Activated CD8-positive, alpha-beta memory T cell treated with anti-CD3 and anti-CD28 coated beads for 48 hours (primary cell): Measurements from ENCODE around the gene EXOC8.

Experiments used
- DNase-seq, 3 experiments: peaks; one replicate each; pipeline ENCODE4 v3.0.0-alpha.2; 2020; ENCODE audit warnings: low read depth in 2 of 3, low spot score in 2 of 3

EXOC8 gene

DNA sequence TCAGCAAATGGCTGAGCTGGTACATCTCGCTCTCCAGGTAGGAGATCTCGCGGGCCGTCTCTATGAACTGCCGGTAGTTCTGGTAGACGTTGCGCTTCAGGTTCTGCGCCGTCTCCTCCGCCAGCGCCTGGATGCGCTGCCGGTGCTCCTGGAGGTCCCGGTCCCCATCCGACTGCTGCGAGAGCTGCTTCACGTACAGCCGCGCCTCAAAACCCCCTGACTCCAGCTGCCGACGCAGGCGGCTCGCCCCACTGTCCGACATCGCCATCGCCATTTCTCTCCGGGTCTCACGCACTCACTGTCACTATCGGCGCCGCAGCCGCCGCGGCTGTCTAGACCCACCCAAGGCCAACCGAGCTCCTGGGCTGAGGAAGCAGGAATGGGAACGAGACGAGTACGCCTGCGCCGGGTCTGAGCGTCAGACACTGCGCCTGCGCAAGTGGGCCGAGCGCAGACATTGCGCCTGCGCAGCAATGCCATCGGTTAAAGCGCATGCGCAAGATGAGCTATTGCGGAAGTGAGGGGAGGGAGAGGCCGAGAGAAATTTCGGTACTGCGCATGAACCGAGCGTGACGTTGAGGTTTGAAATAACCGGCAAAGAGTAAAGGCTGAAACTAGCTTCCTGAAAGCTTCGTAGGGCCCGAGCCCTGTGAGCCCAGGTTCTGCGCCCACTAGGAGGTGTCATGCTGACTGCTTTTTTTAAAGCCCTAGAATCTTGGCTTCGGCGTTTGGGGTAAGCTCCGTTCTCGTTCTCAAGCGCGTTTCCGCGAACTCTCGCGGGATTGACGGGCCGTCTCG is at the start of gene EXOC8:
EXOC8 (minus strand) TSS at position 381 of the 798 bp plus-strand sequence; CDS start at position 274, 107 bp downstream.
- DNase-seq, result peak; percentile 93 to 98 (median 97)

DNA sequence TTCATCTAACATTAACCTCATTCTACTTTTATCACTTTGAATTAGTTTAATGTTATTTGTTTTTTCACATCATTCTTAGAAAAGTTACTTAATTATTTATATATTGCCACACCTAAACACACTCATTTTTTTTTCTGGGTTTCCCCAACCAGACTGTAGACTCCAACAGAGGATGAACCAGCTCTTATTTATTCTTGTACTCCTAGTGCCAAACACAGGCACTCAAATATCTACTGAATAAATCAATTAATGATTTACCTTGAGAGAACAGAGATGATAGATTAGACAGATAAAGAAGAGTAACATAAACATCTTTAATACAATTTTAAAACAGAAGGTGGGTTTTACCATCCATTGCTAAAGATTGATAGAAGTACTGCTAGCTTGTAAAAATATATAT is 48.8 kb upstream of the EXOC8 start:
- DNase-seq, result no peak

DNA sequence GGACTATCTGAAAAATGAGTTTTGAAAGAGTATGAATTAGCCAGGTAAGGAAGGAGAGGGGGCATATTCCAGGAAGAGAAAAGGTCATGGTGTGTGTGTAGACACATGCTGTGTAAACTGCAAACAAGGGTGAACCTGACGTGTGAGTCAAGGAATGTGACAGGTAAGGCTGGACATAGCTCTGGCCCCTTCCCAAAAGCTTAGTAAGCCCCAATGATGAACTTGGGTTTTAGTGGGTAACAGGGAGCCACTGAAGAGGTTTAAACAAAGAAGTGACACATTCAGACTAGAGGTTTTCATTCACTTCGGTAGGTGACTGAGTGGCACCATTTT is 47.7 kb upstream of the EXOC8 start:
- DNase-seq, result no peak

DNA sequence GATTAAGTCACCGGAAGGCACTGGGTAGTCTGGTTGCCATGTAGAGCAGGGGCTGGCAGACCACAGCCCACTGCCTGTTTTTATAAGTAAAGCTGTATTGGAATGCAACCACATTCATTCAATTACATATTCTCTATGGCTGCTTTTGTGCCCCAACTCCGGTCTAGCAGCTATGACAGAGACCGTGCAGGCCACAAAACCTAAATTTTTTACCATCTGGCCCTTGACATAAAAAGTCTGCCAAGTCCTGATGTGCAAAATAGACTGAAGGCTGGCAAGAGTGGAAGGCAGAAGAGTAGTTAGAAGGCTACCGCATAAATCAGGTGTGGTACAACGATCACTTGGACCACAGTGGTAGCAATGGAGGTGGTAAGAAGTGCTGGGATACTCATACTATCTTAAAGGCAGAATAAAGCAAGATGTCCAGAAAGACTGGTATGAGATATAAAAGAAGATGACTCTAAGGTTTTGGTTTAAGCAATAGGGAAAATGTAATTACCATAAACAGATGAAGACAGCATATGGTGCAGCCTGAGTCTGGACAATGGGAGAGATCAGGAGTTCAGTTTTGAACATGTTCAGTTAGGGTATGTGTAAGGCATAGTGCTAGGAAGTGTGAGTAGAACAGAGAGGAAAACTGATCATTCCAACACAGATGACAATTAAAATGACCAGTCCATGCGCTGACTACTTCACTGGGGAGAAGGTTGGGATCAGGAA is 47.2 kb upstream of the EXOC8 start:
- DNase-seq, result no peak

DNA sequence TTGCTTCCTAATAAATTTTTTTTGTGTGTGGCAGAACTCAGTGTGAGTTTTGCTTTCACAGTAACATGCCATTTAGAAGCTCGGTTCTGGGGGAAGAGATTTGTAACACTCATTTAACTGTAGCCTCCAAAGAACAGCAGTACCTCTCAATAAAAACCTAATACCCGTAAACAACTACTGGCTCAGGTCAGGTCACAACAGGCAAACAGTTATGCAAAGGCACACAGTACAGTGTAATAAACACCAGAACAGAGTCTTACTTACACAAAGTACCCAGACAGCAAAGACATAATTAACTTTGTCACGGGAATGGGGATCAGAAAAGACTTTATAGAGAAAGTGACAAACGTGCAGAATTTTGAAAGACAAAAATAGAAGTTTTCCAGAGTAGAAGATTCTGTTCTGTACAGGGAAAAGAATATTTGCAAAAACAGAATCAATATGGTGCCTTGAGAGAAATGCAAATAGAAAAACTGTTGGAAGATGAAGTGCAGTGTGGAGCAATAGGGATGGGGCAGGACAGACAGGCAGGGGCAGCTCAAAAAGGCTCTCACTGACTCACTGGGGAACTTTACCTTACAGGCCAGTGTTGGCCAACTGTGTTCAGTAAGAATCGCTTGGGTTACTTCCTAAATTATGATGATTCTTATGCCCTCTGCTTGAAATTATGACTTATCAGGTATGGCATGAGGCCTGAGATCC is 45.7 kb upstream of the EXOC8 start:
- no peak for DNase-seq

DNA sequence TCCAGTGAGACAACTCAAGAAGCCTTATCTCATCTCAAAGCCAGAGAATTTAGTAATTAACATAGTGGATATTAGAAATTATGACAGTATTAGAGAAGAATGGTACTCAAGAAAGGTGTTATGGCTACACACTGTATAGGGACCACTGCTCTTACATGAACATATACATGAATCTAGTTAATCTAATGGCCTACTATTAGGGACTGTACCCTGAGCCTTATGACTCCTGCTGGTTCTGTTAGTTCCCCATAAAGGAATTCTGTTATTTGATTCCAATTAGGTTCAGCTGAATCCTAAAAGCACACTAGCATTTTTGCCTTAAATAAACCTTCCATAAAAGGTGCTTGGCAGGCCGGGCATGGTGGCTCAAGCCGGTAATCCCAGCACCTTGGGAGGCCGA is 44.8 kb upstream of the EXOC8 start:
- DNase-seq, result no peak

GRCh38 chr1:231381729-231382128 is 44.1 kb upstream of the EXOC8 start:
- DNase-seq, result no peak

DNA sequence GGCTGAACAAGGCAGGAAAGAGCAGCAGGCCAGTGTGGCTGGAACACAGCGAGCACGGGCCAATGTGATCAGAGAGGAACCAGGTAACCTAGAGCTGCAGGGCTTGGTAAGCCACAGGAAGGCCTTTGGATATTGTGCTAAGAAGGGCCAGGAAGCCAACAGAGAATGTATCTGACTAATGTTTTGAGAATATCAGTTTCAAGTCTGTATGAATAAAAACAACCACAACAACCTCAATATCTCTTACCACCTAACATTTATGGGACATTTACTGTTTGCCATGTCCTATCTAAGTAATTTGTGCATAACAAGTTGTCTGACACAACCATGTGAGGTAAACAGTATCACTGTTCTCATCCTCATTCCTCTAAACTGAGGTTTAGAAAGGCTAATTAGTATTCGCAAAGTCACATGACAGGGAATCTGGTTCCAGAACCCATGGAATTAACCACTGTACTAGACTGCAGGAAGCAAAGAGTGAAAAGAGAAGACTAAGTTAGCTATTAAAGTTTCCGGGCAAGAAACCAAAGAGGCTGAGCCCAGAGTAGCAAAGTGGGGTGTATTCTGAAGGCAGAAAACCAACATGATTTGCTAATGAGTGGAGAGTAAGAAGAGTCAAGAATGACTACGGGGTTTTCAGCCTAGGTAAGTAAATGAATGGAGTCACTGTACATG is 39.4 kb upstream of the EXOC8 start:
- DNase-seq, result no peak

DNA sequence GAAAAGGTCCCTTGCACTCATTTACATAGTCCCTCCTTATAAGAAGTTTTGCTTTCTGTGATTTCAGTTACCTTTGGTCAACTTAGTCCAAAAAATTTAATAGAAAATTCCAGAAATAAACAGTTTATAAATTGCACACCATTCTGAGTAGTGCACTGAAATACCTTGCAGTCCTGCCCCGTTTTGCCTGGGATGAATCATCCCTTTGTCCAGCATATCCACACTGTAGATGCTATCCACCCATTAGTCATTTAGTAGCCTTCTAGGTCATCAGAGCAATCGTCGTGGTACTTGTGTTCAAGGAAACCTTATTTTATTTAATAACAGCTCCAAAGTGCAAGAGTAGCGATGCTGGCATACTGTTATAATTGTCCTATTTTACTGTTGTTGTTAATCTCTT is 38.4 kb upstream of the EXOC8 start:
- DNase-seq, result no peak

- DNase-seq, result no peak
Observed at GRCh38 chr1:231374394-231374793, 36.7 kb upstream of the EXOC8 start.

DNA sequence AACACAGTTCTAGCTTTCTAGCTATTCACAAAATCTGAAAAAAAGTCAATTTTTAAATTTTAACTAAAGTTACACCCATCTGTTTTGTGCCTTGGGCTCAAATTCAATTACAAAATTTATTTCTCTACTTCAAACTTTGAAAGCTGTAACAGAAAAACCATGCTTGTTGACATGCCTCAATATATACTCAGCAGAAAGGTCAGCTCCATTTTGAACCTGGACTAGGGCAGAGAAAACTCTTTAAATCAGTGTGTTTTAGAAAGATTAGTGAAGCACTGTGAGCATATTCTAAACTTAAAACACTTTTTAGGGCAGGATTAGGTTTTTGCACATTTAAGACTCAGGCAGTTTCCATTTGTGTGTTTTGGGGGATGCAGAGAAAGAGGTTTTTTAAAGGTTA is 34.8 kb upstream of the EXOC8 start:
- no peak for DNase-seq

- no peak for DNase-seq
Observed at GRCh38 chr1:231369282-231369681, 31.6 kb upstream of the EXOC8 start.

DNA sequence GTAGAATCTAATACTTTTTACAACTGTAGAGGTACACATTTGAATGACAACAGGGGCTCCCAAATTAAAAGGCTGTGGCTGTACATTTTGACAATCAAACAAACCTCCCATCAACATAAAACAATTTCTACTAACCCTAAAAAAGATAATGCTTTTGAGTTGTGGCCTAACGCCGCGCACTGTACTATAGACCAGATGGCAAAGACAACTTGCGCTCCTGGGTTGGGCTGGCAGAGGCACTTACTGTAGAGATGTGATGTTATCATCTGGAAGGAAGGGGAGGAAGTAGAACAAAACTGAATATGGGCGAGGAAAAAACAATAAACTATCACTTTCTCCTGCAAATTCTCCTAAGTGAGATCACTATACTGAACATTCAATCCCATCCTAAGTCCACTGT is 26.5 kb upstream of the EXOC8 start:
- DNase-seq, result no peak

DNA sequence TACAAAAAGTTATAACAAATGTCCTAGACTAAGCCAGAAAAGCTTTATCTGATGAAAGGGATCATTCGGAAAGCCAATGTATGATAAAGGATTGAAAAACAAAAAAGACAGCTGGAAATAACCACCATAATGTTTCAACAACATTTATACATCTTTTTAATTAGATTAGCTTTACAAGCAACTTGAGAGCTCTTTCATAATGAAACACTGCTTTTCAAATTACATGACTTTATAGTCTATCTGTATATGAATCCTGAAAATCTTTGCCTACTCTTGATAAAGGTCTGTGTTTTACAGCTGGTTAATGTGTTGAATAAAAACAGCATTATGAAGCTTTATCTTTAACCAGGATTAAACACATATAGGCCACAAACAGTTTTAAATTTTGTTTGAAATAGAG is 26.0 kb upstream of the EXOC8 start:
- DNase-seq, result no peak

- DNase-seq, result no peak
Observed at GRCh38 chr1:231362325-231362724, 24.7 kb upstream of the EXOC8 start.

DNA sequence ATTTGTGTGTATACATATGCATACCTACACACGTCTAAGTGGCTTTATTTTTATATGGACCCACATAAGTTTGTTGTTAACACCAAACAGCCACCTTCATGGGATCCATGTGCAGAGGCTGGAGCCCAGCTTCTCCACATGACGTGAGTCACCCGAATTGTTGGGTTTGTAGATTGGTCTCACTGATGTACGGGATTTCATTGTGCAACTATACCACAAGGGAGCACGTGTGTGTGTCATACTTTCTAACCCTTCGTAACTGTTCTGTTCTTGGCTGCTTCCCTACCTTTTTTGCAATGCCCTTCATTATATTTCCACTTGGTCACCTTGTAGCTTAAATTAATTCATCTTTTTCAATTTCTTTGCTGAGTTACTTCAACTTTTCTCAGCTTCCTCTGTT is 21.5 kb upstream of the EXOC8 start:
- DNase-seq, result no peak

- no peak for DNase-seq
Observed at GRCh38 chr1:231357831-231358354, 20.2 kb upstream of the EXOC8 start.

GRCh38 chr1:231357187-231357772 is 19.6 kb upstream of the EXOC8 start:
- no peak for DNase-seq

GRCh38 chr1:231355171-231355570 is 17.5 kb upstream of the EXOC8 start:
- no peak for DNase-seq

GRCh38 chr1:231354330-231355020 is 16.8 kb upstream of the EXOC8 start:
- DNase-seq, result no peak
